SK-N-SH (cell line): Measurements from ENCODE around the gene IRF2BP2.
A peak's percentile ranks its signal among the peaks of the same experiment; 100 is the strongest.

Source experiments
- EP300 ChIP-seq, 2 experiments: IDR thresholded peaks; 2 replicates each; pipeline versions ENCODE4 v1.4.0 to v1.6.1; 2012; ENCODE audit warnings: borderline replicate concordance in 1 of 2, low read depth in 1 of 2, low read length in 1 of 2
- EZH2phosphoT487 ChIP-seq: fragments of 200-600 bp; sonication (generic); IDR thresholded peaks from 2 replicates; pipeline ENCODE4 v1.6.1; 2017; ENCODE audit warnings: low read depth, mixed run types, mild to moderate bottlenecking, antibody characterized with exemption, moderate library complexity, borderline replicate concordance
- FOXJ3 ChIP-seq: sonication (generic); formaldehyde crosslinking; IDR thresholded peaks from 2 replicates; pipeline ENCODE4 v1.5.1; 2020; ENCODE audit warnings: mild to moderate bottlenecking, missing genetic modification reagents
- FOXM1 ChIP-seq: IDR thresholded peaks from 2 replicates; pipeline ENCODE4 v1.4.0; 2012; ENCODE audit warnings: low read depth, mild to moderate bottlenecking
- POLR2AphosphoS5 ChIP-seq: IDR thresholded peaks from 2 replicates; pipeline ENCODE4 v1.6.1; 2012; ENCODE audit warnings: low read depth, low read length
- RAD21 ChIP-seq: IDR thresholded peaks from 2 replicates; pipeline ENCODE4 v1.6.1; 2012; ENCODE audit warnings: mild to moderate bottlenecking, low read length
- RCOR1 ChIP-seq: fragments of 150-350 bp; IDR thresholded peaks from 2 replicates; pipeline ENCODE4 v1.6.1; 2017; ENCODE audit warnings: antibody characterized with exemption, low read length
- RFX5 ChIP-seq: IDR thresholded peaks from 2 replicates; pipeline ENCODE4 v1.6.1; 2012; ENCODE audit warnings: mild to moderate bottlenecking, improper control_type of control experiment, low read length
- SMC3 ChIP-seq: IDR thresholded peaks from 2 replicates; pipeline ENCODE4 v1.6.1; 2012; ENCODE audit warnings: low read depth, low read length, improper control_type of control experiment
- TCF12 ChIP-seq: IDR thresholded peaks from 2 replicates; pipeline ENCODE4 v1.4.0; 2012
- YY1 ChIP-seq: IDR thresholded peaks from 2 replicates; pipeline ENCODE4 v1.4.0; 2012; ENCODE audit warnings: low read depth, mild to moderate bottlenecking
- TF ChIP-seq, protein P1 (sequence below): IDR thresholded peaks from 2 replicates; pipeline ENCODE4 v1.6.1; 2012; ENCODE audit warnings: mild to moderate bottlenecking, low read depth, low read length, moderate library complexity
- TF ChIP-seq, protein P2 (sequence below): fragments of 200-600 bp; sonication (generic); IDR thresholded peaks from 2 replicates; pipeline ENCODE4 v1.6.1; 2017; ENCODE audit warnings: antibody characterized with exemption, mild to moderate bottlenecking, moderate library complexity
- TF ChIP-seq, protein P3 (sequence below): IDR thresholded peaks from 2 replicates; pipeline ENCODE4 v1.4.0; 2012; ENCODE audit warnings: low read depth

DNA sequence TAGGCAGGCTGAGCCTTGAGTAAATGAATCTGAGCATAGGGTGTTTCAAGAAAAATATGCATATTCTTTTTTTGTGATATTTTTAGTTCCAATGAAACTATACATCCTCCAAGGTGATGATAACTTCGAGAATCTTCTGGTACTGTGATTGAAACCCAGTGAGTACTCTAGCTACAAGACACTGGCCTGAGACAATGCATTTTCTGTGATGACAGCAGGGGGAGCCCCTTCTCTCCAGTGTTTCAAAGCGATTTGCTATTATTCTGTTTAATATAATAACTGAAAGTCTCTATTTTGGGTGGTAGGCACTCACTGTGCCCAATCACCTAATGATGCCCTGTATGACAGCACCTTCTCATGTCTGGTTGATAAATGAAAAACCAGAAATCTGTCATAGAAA lies 12.1 kb downstream of the IRF2BP2 start:
- TF ChIP-seq TCF12 (no peak), EP300 (IDR thresholded peaks at IDR 0.05; ENCODE audit: borderline replicate concordance in 1 of 2, low read depth in 1 of 2, low read length in 1 of 2) (no peak), RAD21 (peak; percentile 74), SMC3 (peak; percentile 67), RFX5 (no peak), POLR2AphosphoS5 (no peak), RCOR1 (no peak), YY1 (no peak), FOXJ3 (CRISPR knock-in tag) (no peak), FOXM1 (no peak), EZH2phosphoT487 (no peak)
- TF ChIP-seq, protein P1, sequence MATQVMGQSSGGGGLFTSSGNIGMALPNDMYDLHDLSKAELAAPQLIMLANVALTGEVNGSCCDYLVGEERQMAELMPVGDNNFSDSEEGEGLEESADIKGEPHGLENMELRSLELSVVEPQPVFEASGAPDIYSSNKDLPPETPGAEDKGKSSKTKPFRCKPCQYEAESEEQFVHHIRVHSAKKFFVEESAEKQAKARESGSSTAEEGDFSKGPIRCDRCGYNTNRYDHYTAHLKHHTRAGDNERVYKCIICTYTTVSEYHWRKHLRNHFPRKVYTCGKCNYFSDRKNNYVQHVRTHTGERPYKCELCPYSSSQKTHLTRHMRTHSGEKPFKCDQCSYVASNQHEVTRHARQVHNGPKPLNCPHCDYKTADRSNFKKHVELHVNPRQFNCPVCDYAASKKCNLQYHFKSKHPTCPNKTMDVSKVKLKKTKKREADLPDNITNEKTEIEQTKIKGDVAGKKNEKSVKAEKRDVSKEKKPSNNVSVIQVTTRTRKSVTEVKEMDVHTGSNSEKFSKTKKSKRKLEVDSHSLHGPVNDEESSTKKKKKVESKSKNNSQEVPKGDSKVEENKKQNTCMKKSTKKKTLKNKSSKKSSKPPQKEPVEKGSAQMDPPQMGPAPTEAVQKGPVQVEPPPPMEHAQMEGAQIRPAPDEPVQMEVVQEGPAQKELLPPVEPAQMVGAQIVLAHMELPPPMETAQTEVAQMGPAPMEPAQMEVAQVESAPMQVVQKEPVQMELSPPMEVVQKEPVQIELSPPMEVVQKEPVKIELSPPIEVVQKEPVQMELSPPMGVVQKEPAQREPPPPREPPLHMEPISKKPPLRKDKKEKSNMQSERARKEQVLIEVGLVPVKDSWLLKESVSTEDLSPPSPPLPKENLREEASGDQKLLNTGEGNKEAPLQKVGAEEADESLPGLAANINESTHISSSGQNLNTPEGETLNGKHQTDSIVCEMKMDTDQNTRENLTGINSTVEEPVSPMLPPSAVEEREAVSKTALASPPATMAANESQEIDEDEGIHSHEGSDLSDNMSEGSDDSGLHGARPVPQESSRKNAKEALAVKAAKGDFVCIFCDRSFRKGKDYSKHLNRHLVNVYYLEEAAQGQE: no peak
- TF ChIP-seq, protein P2, sequence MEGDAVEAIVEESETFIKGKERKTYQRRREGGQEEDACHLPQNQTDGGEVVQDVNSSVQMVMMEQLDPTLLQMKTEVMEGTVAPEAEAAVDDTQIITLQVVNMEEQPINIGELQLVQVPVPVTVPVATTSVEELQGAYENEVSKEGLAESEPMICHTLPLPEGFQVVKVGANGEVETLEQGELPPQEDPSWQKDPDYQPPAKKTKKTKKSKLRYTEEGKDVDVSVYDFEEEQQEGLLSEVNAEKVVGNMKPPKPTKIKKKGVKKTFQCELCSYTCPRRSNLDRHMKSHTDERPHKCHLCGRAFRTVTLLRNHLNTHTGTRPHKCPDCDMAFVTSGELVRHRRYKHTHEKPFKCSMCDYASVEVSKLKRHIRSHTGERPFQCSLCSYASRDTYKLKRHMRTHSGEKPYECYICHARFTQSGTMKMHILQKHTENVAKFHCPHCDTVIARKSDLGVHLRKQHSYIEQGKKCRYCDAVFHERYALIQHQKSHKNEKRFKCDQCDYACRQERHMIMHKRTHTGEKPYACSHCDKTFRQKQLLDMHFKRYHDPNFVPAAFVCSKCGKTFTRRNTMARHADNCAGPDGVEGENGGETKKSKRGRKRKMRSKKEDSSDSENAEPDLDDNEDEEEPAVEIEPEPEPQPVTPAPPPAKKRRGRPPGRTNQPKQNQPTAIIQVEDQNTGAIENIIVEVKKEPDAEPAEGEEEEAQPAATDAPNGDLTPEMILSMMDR: peak; percentile 75
- TF ChIP-seq, protein P3, sequence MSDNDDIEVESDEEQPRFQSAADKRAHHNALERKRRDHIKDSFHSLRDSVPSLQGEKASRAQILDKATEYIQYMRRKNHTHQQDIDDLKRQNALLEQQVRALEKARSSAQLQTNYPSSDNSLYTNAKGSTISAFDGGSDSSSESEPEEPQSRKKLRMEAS: no peak
